HG02763 (cell line): ENCODE results near the gene EDN2.

Experiments used
- ATAC-seq: cut with Tn5 transposase; IDR thresholded peaks from one replicate; pipeline ENCODE4 v1.9.1; 2021; ENCODE audit warnings: mild to moderate bottlenecking, moderate library complexity; ENCODE audit not compliant: unreplicated experiment

The EDN2 gene

GRCh38 chr1:41486053-41486370 is 1.5 kb upstream of the EDN2 start:
- no peak for ATAC-seq

- no peak for ATAC-seq
These were observed 1.1 kb upstream of the EDN2 start for GRCh38 chr1:41485605-41486004.

DNA sequence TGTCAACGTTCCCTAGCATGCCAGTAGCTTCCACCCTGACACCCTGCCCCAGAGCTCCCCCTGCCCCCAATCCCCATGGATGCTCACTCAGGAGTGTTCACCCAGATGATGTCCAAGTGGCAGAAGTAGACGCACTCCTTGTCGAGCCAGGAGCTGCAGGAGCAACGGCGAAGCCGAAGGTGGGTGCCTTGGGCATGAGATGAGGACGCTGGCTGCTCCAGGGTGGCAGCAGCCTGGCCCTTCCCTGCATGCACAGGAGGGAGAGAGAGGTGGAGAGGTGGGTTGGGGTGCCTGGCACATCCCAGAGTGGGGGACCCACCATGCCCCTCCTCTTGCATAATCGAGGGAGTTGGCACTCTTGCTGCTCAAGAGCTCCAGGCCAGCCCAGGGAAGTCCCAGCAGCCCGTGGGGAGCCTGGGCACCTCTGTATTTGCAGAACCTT is 502 bp downstream of the EDN2 start:
- no peak for ATAC-seq

DNA sequence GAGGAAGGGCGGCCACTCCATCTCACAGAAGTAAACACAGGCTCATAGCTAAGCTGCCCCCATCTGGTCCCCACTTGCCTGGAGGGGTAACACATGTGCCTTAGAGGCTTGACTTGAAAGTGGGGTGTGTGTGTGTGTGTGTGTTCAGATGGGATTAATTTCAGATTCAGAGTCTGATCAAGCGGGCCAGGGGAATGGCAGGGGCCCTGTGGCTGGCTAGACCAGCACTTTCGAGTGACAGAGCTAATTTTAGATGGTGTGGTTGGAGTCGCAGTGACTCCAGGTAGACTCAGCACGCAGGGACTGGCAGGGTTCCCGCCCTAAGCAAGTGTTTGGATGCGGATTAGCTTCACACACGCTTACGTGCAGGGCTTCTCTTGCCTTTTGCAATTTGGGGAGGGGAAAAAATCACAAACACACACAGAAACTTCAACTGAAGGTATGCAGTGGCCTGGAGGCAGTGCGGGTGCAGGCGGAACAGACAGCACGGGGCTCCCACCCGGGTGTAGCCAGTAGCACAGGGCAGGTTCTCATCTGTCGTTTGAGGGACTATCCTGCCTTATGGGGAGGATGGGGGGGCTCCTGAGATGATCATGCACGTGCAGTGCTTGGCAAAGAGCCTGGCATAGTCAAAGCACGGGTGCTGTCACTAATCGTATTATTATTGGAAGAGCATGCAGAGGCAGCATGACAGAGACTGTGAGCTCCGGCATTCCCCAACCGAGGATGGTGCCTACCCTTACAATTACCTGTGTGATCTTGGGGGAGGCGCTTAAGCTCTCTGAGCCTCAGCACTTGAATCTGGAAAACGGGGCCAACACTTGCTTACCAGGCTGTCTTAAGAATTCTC is 1.3 kb downstream of the EDN2 start:
- no peak for ATAC-seq

DNA sequence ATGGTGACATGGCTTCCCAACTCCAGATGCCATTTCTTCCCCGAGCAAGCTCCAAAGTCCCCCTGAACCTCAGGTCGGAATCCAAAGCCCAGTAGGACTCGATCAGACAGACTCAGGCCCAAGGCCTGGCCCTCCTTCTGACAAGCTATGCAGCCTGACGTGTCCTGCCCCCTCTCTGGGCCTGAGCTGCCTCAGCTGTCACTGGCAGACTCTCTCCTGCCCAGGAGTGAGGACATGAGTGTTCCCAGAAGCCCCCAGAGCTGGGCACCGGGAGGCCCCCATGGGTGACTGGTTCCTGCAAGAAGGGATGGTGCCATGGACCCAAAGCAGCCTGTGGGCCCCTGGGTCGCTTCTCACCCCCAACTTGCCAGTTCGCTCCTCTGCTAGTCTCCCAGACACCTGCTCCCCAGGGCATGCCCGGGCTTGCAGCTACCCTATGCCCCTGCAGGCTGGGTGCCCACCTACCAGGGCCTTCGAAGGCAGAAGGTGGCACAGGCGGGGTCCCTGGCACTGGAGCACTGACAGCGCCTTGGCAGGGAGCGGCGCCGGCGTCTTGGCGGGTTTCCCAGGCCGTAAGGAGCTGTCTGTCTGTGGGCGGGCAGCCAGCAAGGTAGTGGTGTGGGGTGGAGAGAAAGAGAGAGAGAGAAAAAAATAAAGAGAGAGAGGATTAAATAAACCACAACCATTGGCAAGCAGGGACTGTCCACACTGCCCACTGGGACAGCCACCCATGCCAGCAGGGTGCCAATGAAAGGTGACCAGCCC is 2.3 kb downstream of the EDN2 start:
- ATAC-seq, result no peak

DNA sequence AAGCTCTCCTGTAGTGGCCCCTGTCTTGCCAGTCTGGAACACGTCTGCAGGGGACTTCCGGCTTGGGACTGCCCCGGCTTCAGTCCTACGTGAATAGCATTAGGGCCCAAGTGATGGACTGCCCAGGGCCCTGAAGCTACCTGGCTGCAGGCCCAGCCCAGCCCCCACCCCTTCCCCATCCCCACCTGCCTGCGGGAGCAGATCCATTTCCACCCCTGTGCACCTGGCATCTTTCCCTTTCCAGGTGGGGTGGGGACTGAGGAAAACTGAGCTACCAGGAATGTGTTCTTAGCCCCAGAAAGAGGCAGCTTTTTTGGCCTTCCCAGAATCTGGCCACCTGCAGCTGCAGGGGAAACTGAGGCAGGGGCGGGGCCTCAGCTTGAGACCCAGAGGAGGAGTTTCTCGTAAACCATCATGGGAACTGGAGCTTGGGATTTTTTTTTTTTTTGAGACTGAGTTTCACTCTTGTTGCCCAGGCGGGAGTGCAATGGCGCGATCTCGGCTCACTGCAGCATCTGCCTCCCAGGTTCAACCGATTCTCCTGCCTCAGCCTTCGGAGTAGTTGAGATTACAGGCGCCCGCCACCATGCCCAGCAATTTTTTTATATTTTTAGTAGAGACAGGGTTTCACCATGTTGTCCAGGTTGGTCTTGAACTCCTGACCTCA is 3.2 kb downstream of the EDN2 start:
- no peak for ATAC-seq

DNA sequence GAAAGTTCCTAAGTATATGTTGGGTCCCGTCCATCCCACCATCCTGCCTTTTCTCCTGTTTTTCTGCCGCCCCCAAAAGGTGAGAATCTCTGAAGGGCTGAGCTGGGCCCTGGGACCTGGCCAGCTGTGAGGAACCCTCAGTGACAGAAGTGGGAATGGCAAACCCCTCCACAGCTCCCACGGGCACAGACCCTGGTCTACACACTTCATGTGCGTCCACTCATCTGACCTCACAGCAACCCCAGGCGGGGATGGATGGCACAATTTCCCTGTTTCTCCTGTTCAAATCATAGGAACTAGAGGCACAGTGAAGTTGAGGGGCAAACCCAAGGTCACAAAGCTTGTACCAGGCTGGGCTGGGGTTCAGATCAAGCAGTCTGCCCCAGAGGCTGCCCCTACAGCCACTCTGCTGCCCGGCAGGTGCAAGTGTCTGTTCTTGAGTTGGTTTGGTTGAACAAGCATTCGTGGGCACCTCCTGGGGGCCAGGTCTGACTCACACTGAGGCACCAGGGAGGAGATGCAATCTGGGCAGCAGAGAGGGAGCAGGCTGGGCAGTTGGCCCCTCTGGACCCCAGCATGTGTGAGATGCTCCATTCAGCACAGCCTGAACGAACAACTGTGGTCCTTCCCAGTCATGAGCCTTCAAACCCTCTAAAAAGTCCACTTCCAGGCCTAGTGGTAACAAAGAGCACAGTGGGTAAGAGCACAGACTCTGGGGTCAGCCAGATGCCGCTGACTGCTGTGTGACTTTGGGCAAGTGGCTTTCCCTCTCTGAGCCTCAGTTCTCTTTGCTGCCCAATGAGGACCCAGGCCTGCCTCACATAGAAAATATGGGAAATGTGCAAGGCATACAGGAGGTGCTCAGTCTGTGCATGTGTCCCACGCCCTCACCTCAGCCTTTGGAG is 4.0 kb downstream of the EDN2 start:
- no peak for ATAC-seq

- ATAC-seq, result no peak
These were observed 4.7 kb downstream of the EDN2 start for GRCh38 chr1:41479808-41480160.

- no peak for ATAC-seq
These were observed 5.3 kb downstream of the EDN2 start for GRCh38 chr1:41479000-41479807.

DNA sequence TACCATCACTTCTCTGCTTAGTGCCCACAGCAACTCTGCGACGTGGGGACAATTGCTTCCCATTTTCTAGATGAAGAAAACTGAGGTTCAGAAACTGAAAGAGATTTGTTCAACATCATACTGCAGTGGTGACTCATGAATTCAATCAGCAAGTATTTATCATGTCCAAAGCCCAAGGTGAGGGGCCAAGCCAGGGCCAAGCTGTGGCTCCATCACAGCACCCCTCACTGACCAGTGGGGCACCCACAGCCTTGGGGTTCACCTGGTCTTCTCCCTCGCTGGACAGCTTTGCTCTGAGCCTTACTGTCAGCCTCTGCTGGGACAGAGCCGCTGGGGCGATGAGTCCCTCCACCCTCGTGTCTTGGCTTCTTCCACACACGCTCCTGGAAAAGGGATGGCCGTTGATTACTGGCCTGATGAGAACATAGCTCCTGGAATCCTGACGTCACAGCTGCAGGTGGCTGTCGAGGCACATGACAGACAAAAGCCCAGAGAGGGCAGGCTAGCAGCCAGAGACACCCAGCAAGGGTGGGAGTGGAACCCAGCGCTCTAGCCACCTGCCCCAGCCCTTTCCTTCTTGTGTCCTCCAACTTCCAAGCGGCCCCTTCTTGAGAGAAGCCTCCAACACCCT is 6.2 kb downstream of the EDN2 start:
- no peak for ATAC-seq

DNA sequence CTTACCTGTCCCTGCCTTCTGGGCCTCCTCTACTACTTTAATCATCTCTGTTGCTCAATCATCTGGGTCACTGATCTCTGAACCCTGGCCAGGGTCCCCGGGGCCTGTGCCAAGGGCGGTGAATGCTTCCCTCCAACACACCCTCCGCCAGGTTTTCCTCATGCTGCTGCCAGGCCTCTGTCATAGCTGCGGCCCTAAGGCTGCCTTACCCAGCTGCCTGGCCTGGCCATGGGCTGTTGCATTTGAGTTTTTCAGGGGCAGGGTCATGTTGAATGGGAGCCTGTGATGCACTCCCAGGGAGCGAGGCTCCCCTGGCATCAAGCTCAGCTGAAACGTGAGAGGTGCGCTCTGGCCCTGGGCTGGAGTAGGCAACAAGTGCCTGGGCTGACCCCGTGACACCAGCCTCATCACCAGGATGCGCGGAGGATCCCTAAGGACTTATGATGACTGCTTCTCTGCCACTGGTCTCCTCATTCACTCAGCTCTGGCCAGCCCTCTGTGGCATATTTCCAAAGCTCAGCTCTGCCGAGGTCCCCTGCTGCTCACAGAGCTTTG is 7.6 kb downstream of the EDN2 start:
- ATAC-seq, result no peak

GRCh38 chr1:41475859-41476567 is 8.5 kb downstream of the EDN2 start:
- no peak for ATAC-seq

DNA sequence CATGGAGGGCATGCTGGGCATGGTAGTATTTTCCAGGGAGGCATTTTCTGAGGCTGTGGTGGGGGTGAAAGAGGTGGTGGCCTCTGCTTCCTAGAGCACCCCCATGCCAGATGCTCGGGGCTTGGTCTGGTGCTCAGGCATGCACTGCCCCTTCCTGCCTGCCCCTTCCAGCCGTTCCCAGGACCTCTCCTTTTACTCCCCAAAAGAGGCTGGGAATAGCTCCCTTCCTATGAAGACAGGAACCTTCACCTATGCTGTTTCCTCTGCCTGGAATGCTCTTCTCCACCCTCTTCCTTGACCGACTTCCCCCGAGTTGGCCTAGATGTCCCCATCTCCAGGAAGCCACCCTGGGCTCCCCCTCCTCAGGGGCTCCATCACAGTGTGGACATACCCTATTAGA is 9.1 kb downstream of the EDN2 start:
- ATAC-seq, result no peak

DNA sequence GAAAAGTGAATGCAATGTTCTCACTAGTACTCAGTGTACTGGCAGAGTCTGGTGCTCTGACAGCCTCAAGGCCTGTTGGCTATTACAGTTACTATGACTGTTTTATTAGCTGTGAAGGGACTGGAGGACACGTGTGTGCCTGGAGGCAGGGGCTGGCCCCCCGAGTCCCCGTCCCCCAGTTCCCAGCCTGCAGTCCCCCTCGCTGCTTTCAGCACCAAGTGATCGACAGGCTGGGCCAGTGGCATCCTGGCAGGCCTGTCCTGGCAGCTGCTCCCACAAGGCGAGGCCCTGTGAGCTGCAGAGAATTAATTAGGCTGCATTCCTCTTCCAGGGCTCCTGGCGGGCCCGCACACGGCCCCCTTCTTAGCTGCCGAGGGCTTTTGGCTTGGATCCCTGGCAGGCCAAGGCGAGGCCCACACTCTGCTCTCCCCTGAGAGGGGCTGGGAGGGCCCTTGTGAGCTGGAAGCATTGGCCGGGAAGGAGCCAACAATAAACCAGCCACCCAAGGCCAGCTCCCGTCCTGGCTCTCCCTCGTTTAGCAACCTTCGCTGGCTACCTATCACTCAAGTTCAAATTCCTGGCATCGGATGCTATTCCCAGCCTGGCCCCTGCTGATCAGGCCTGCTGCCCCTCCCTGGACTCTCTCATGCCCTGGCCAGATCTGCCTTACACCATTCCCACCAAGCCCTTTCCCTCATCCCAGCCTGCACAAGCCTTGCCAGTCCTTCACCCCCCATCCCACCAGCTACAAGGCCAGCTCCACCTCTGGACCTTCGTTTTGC is 9.8 kb downstream of the EDN2 start:
- ATAC-seq, result no peak

GRCh38 chr1:41473738-41474362 is 10.6 kb downstream of the EDN2 start:
- no peak for ATAC-seq

DNA sequence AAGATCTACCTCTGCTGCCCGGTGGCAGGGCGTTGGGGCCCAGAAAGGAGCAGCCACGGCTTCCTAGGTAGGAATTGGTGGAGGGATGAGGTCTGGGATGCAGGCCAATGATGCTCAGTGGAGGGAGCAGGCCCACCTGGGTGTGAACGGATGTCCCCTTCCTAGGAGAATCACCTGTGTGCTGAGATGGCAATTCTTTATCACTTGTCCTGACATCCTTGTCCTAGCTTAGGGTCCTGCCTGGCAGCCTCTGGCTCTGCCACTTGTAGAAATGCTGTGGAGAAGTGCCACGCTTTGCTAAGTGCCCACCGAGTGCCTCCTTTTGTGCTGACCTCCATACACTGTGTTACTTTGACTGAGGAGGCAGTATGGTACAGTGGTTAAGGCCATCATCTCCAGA is 12.8 kb downstream of the EDN2 start:
- ATAC-seq, result no peak

DNA sequence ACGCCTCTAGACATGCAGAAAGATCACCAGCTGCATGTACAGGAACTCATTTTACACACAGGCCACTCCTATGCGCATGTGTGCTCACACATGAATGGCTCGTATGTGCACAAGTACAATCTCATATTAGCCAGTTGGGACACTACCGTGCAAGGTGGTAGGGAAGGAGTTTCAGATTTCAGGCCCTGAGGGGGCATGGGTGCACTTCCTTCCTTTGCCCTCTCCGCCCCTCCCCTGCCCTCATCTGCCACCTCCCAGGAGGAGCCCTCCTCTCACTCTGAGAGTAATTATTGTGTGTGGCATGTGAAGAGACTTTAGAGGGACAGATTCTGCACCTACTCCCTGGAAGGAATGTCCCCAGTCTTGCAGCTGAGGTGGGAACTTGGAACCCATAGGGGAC is 14.8 kb downstream of the EDN2 start:
- ATAC-seq, result no peak
